GM06990 (cell line): ENCODE data around the gene PRMT5.

Source experiments
- DNase-seq: peaks from one replicate; pipeline ENCODE4 v3.0.0-alpha.2; 2011; ENCODE audit not compliant: insufficient read length; ENCODE audit errors: extremely low read depth
- H3K27me3 ChIP-seq: replicated peaks from 2 replicates; pipeline ENCODE4 v1.6.0; 2011; ENCODE audit warnings: low read length; ENCODE audit not compliant: control insufficient read depth, insufficient read depth
- H3K36me3 ChIP-seq: 2 replicates; pipeline ENCODE4 v1.5.1; 2011; ENCODE audit warnings: low read length; ENCODE audit not compliant: control insufficient read depth, insufficient read depth
- H3K4me3 ChIP-seq: replicated peaks from 2 replicates; pipeline ENCODE4 v1.5.1; 2011; ENCODE audit warnings: low read depth, mild to moderate bottlenecking, control low read depth, low read length
- CTCF ChIP-seq: IDR thresholded peaks from 2 replicates; pipeline ENCODE4 v1.5.1; 2011; ENCODE audit warnings: low read length, control low read depth, mild to moderate bottlenecking, inconsistent platforms; ENCODE audit not compliant: insufficient read depth, poor library complexity, severe bottlenecking

The PRMT5 gene

GRCh38 chr14:22905627-22906026 is 23.5 kb downstream of the PRMT5 start:
- TF ChIP-seq CTCF: no peak
- peaks cover 52% of the 10 kb centered on the region for H3K36me3 ChIP-seq
- H3K27me3 ChIP-seq: no peaks in the 10 kb centered on the region

GRCh38 chr14:22903742-22904087 is 25.5 kb downstream of the PRMT5 start:
- Histone ChIP-seq H3K36me3 (peaks cover 48% of the 10 kb centered on the region), H3K4me3 (no peak overlapping the region), H3K27me3 (no peaks in the 10 kb centered on the region)
- no peak for DNase-seq
- no peak for TF ChIP-seq CTCF

More at GRCh38 chr14:22905627-22906026, 23.5 kb downstream of the PRMT5 start:
- no peak for DNase-seq
- no peak overlapping the region for H3K4me3 ChIP-seq

GRCh38 chr14:22901799-22902198 is 27.4 kb downstream of the PRMT5 start:
- Histone ChIP-seq H3K4me3 (no peak overlapping the region), H3K27me3 (no peaks in the 10 kb centered on the region), H3K36me3 (peaks cover 51% of the 10 kb centered on the region)
- no peak for DNase-seq
- no peak for TF ChIP-seq CTCF

- no peak overlapping the region for H3K4me3 ChIP-seq
- DNase-seq: no peak
- H3K27me3 ChIP-seq: no peaks in the 10 kb centered on the region
- peaks cover 41% of the 10 kb centered on the region for H3K36me3 ChIP-seq
- TF ChIP-seq CTCF: peak; percentile 68
Observed at GRCh38 chr14:22900081-22900799, 28.9 kb downstream of the PRMT5 start.

GRCh38 chr14:22898302-22899090 is 30.7 kb downstream of the PRMT5 start:
- no peak for TF ChIP-seq CTCF
- no peaks in the 10 kb centered on the region for H3K27me3 ChIP-seq
- no peak overlapping the region for H3K4me3 ChIP-seq
- peaks cover 30% of the 10 kb centered on the region for H3K36me3 ChIP-seq
- DNase-seq: no peak
